ENCODE data around the gene CALCOCO1.

The CALCOCO1 gene

GRCh38 chr12:53738406-53739213, 11.4 kb upstream of the CALCOCO1 start:
- Histone ChIP-seq H3K36me3 (ENCODE audit: control insufficient read depth, insufficient read depth, low read length) (no peaks in the 10 kb centered on the region), H3K9ac (ENCODE audit: low read depth, low read length) (no peak overlapping the region), H3K4me1 (ENCODE audit: control insufficient read depth, insufficient read depth, low read length) (peaks cover 5% of the 10 kb centered on the region), H3K27me3 (ENCODE audit: control insufficient read depth, insufficient read depth, low read length) (peaks cover 93% of the 10 kb centered on the region), H3K4me3 (ENCODE audit: low read depth, low read length) (peak overlapping the region; percentile 71), H3K9me3 (ENCODE audit: control insufficient read depth, insufficient read depth, low read length) (no peaks in the 10 kb centered on the region)

GRCh38 chr12:53737951-53738405, 10.7 kb upstream of the CALCOCO1 start:
- Histone ChIP-seq H3K4me1 (ENCODE audit: control insufficient read depth, insufficient read depth, low read length) (peaks cover 5% of the 10 kb centered on the region), H3K9ac (ENCODE audit: low read depth, low read length) (no peak overlapping the region), H3K9me3 (ENCODE audit: control insufficient read depth, insufficient read depth, low read length) (no peaks in the 10 kb centered on the region), H3K4me3 (ENCODE audit: low read depth, low read length) (peak overlapping the region; percentile 71), H3K36me3 (ENCODE audit: control insufficient read depth, insufficient read depth, low read length) (no peaks in the 10 kb centered on the region), H3K27me3 (ENCODE audit: control insufficient read depth, insufficient read depth, low read length) (peaks cover 87% of the 10 kb centered on the region)

- H3K9me3 ChIP-seq (ENCODE audit: control insufficient read depth, insufficient read depth, low read length), result no peaks in the 10 kb centered on the region
- H3K9ac ChIP-seq (ENCODE audit: low read depth, low read length), result no peak overlapping the region
- H3K4me1 ChIP-seq (ENCODE audit: control insufficient read depth, insufficient read depth, low read length), result peaks cover 5% of the 10 kb centered on the region
- peaks cover 82% of the 10 kb centered on the region for H3K27me3 ChIP-seq (ENCODE audit: control insufficient read depth, insufficient read depth, low read length)
- H3K4me3 ChIP-seq (ENCODE audit: low read depth, low read length), result peak overlapping the region; percentile 71
- H3K36me3 ChIP-seq (ENCODE audit: control insufficient read depth, insufficient read depth, low read length), result no peaks in the 10 kb centered on the region
Observed at GRCh38 chr12:53737093-53737808, 10.0 kb upstream of the CALCOCO1 start.

GRCh38 chr12:53736592-53736991, 9.3 kb upstream of the CALCOCO1 start:
- Histone ChIP-seq H3K9ac (ENCODE audit: low read depth, low read length) (no peak overlapping the region), H3K9me3 (ENCODE audit: control insufficient read depth, insufficient read depth, low read length) (no peaks in the 10 kb centered on the region), H3K36me3 (ENCODE audit: control insufficient read depth, insufficient read depth, low read length) (no peaks in the 10 kb centered on the region), H3K4me1 (ENCODE audit: control insufficient read depth, insufficient read depth, low read length) (peaks cover 5% of the 10 kb centered on the region), H3K27me3 (ENCODE audit: control insufficient read depth, insufficient read depth, low read length) (peaks cover 76% of the 10 kb centered on the region), H3K4me3 (ENCODE audit: low read depth, low read length) (no peak overlapping the region)

GRCh38 chr12:53735556-53735955, 8.3 kb upstream of the CALCOCO1 start:
- peaks cover 69% of the 10 kb centered on the region for H3K27me3 ChIP-seq (ENCODE audit: control insufficient read depth, insufficient read depth, low read length)
- H3K9ac ChIP-seq (ENCODE audit: low read depth, low read length), result no peak overlapping the region
- no peaks in the 10 kb centered on the region for H3K36me3 ChIP-seq (ENCODE audit: control insufficient read depth, insufficient read depth, low read length)
- H3K4me1 ChIP-seq (ENCODE audit: control insufficient read depth, insufficient read depth, low read length), result peaks cover 5% of the 10 kb centered on the region
- no peaks in the 10 kb centered on the region for H3K9me3 ChIP-seq (ENCODE audit: control insufficient read depth, insufficient read depth, low read length)
- no peak overlapping the region for H3K4me3 ChIP-seq (ENCODE audit: low read depth, low read length)

GRCh38 chr12:53734425-53734824, 7.2 kb upstream of the CALCOCO1 start:
- no peaks in the 10 kb centered on the region for H3K36me3 ChIP-seq (ENCODE audit: control insufficient read depth, insufficient read depth, low read length)
- no peak overlapping the region for H3K9ac ChIP-seq (ENCODE audit: low read depth, low read length)
- peaks cover 3% of the 10 kb centered on the region for H3K4me1 ChIP-seq (ENCODE audit: control insufficient read depth, insufficient read depth, low read length)
- H3K27me3 ChIP-seq (ENCODE audit: control insufficient read depth, insufficient read depth, low read length), result peaks cover 57% of the 10 kb centered on the region
- no peaks in the 10 kb centered on the region for H3K9me3 ChIP-seq (ENCODE audit: control insufficient read depth, insufficient read depth, low read length)
- no peak overlapping the region for H3K4me3 ChIP-seq (ENCODE audit: low read depth, low read length)

GRCh38 chr12:53733807-53734200, 6.6 kb upstream of the CALCOCO1 start:
- H3K4me3 ChIP-seq (ENCODE audit: low read depth, low read length), result no peak overlapping the region
- H3K9me3 ChIP-seq (ENCODE audit: control insufficient read depth, insufficient read depth, low read length), result no peaks in the 10 kb centered on the region
- no peaks in the 10 kb centered on the region for H3K36me3 ChIP-seq (ENCODE audit: control insufficient read depth, insufficient read depth, low read length)
- peaks cover 51% of the 10 kb centered on the region for H3K27me3 ChIP-seq (ENCODE audit: control insufficient read depth, insufficient read depth, low read length)
- H3K4me1 ChIP-seq (ENCODE audit: control insufficient read depth, insufficient read depth, low read length), result no peaks in the 10 kb centered on the region
- H3K9ac ChIP-seq (ENCODE audit: low read depth, low read length), result no peak overlapping the region

- Histone ChIP-seq H3K4me3 (ENCODE audit: low read depth, low read length) (no peak overlapping the region), H3K36me3 (ENCODE audit: control insufficient read depth, insufficient read depth, low read length) (no peaks in the 10 kb centered on the region), H3K9ac (ENCODE audit: low read depth, low read length) (no peak overlapping the region), H3K9me3 (ENCODE audit: control insufficient read depth, insufficient read depth, low read length) (no peaks in the 10 kb centered on the region), H3K4me1 (ENCODE audit: control insufficient read depth, insufficient read depth, low read length) (no peaks in the 10 kb centered on the region), H3K27me3 (ENCODE audit: control insufficient read depth, insufficient read depth, low read length) (peaks cover 46% of the 10 kb centered on the region)
Observed at GRCh38 chr12:53733051-53733806, 6.0 kb upstream of the CALCOCO1 start.

- H3K9ac ChIP-seq (ENCODE audit: low read depth, low read length), result no peak overlapping the region
- no peaks in the 10 kb centered on the region for H3K36me3 ChIP-seq (ENCODE audit: control insufficient read depth, insufficient read depth, low read length)
- H3K9me3 ChIP-seq (ENCODE audit: control insufficient read depth, insufficient read depth, low read length), result no peaks in the 10 kb centered on the region
- H3K4me3 ChIP-seq (ENCODE audit: low read depth, low read length), result no peak overlapping the region
- H3K27me3 ChIP-seq (ENCODE audit: control insufficient read depth, insufficient read depth, low read length), result peaks cover 10% of the 10 kb centered on the region
- no peaks in the 10 kb centered on the region for H3K4me1 ChIP-seq (ENCODE audit: control insufficient read depth, insufficient read depth, low read length)
Observed at GRCh38 chr12:53729644-53730043, 2.4 kb upstream of the CALCOCO1 start.

GRCh38 chr12:53728206-53728605, 954 bp upstream of the CALCOCO1 start:
- peaks cover 5% of the 10 kb centered on the region for H3K27me3 ChIP-seq (ENCODE audit: control insufficient read depth, insufficient read depth, low read length)
- H3K9me3 ChIP-seq (ENCODE audit: control insufficient read depth, insufficient read depth, low read length), result no peaks in the 10 kb centered on the region
- H3K36me3 ChIP-seq (ENCODE audit: control insufficient read depth, insufficient read depth, low read length), result no peaks in the 10 kb centered on the region
- no peak overlapping the region for H3K9ac ChIP-seq (ENCODE audit: low read depth, low read length)
- H3K4me1 ChIP-seq (ENCODE audit: control insufficient read depth, insufficient read depth, low read length), result no peaks in the 10 kb centered on the region
- H3K4me3 ChIP-seq (ENCODE audit: low read depth, low read length), result peak overlapping the region; percentile 91

- H3K36me3 ChIP-seq (ENCODE audit: control insufficient read depth, insufficient read depth, low read length), result no peaks in the 10 kb centered on the region
- no peaks in the 10 kb centered on the region for H3K9me3 ChIP-seq (ENCODE audit: control insufficient read depth, insufficient read depth, low read length)
- H3K27me3 ChIP-seq (ENCODE audit: control insufficient read depth, insufficient read depth, low read length), result peaks cover 3% of the 10 kb centered on the region
- H3K4me1 ChIP-seq (ENCODE audit: control insufficient read depth, insufficient read depth, low read length), result no peaks in the 10 kb centered on the region
- H3K9ac ChIP-seq (ENCODE audit: low read depth, low read length), result no peak overlapping the region
- H3K4me3 ChIP-seq (ENCODE audit: low read depth, low read length), result peak overlapping the region; percentile 88
Observed at GRCh38 chr12:53726946-53727309, 324 bp downstream of the CALCOCO1 start.

All from iPS-15b (cell line).